ENCODE measurements around the gene SPDYE6.
"Not testable (repeated sequence)": the region's sequence is repeated elsewhere in the genome, so short reads cannot be mapped to it uniquely, and the experiment has no call there.

SPDYE6 gene

GRCh38 chr7:102381696-102382425, 25.6 kb upstream of the SPDYE6 start:
- not testable (repeated sequence) for H3K4me3 Mint-ChIP-seq, ATAC-seq, H3K4me1 Mint-ChIP-seq, H3K27ac Mint-ChIP-seq, DNase-seq, H3K27me3 Mint-ChIP-seq, H3K9me3 Mint-ChIP-seq
- H3K36me3 Mint-ChIP-seq (ENCODE audit: low read depth): peaks cover 32% of the 10 kb centered on the region

GRCh38 chr7:102380837-102381236, 24.6 kb upstream of the SPDYE6 start:
- not testable (repeated sequence) for H3K27ac Mint-ChIP-seq, H3K9me3 Mint-ChIP-seq, H3K27me3 Mint-ChIP-seq, H3K4me3 Mint-ChIP-seq, ATAC-seq, H3K4me1 Mint-ChIP-seq, DNase-seq
- peaks cover 29% of the 10 kb centered on the region for H3K36me3 Mint-ChIP-seq (ENCODE audit: low read depth)

GRCh38 chr7:102376964-102377466, 20.8 kb upstream of the SPDYE6 start:
- H3K27ac Mint-ChIP-seq: peak overlapping the region; percentile 12
- no peaks in the 10 kb centered on the region for H3K9me3 Mint-ChIP-seq
- H3K4me3 Mint-ChIP-seq: no peak overlapping the region
- peaks cover 35% of the 10 kb centered on the region for H3K36me3 Mint-ChIP-seq (ENCODE audit: low read depth)
- DNase-seq (no peak), ATAC-seq (no peak)
- peaks cover 5% of the 10 kb centered on the region for H3K4me1 Mint-ChIP-seq
- H3K27me3 Mint-ChIP-seq: no peaks in the 10 kb centered on the region

- H3K27ac Mint-ChIP-seq, DNase-seq, H3K9me3 Mint-ChIP-seq, H3K4me3 Mint-ChIP-seq, ATAC-seq, H3K27me3 Mint-ChIP-seq: not testable (repeated sequence)
- H3K36me3 Mint-ChIP-seq (ENCODE audit: low read depth): peaks cover 39% of the 10 kb centered on the region
- peaks cover 20% of the 10 kb centered on the region for H3K4me1 Mint-ChIP-seq
Measured at GRCh38 chr7:102372796-102373195, 16.6 kb upstream of the SPDYE6 start.

- not testable (repeated sequence) for H3K27ac Mint-ChIP-seq, DNase-seq, ATAC-seq, H3K4me3 Mint-ChIP-seq, H3K27me3 Mint-ChIP-seq, H3K9me3 Mint-ChIP-seq
- Mint-ChIP-seq H3K36me3 (ENCODE audit: low read depth) (peaks cover 42% of the 10 kb centered on the region), H3K4me1 (peaks cover 32% of the 10 kb centered on the region)
Measured at GRCh38 chr7:102370038-102370437, 13.8 kb upstream of the SPDYE6 start.

GRCh38 chr7:102365390-102365789, 9.1 kb upstream of the SPDYE6 start:
- peaks cover 26% of the 10 kb centered on the region for H3K4me1 Mint-ChIP-seq
- H3K9me3 Mint-ChIP-seq, ATAC-seq, H3K27me3 Mint-ChIP-seq, DNase-seq, H3K27ac Mint-ChIP-seq: not testable (repeated sequence)
- H3K4me3 Mint-ChIP-seq: peak overlapping the region; percentile 91
- H3K36me3 Mint-ChIP-seq (ENCODE audit: low read depth): peaks cover 25% of the 10 kb centered on the region

- H3K9me3 Mint-ChIP-seq, H3K27me3 Mint-ChIP-seq, ATAC-seq: not testable (repeated sequence)
- Mint-ChIP-seq H3K4me1 (peaks cover 21% of the 10 kb centered on the region), H3K4me3 (peak overlapping the region; percentile 91), H3K27ac (peak overlapping the region; percentile 86), H3K36me3 (ENCODE audit: low read depth) (peaks cover 17% of the 10 kb centered on the region)
- peak; percentile 19 for DNase-seq
Measured at GRCh38 chr7:102364394-102364886, 8.2 kb upstream of the SPDYE6 start.

- ATAC-seq (peak; percentile 100), DNase-seq (peak; percentile 91)
- Mint-ChIP-seq H3K4me1 (peaks cover 21% of the 10 kb centered on the region), H3K36me3 (ENCODE audit: low read depth) (peaks cover 17% of the 10 kb centered on the region), H3K27ac (peak overlapping the region; percentile 86), H3K4me3 (peak overlapping the region; percentile 91)
- not testable (repeated sequence) for H3K27me3 Mint-ChIP-seq, H3K9me3 Mint-ChIP-seq
Measured at GRCh38 chr7:102363549-102364393, 7.5 kb upstream of the SPDYE6 start.

- not testable (repeated sequence) for ATAC-seq; H3K36me3 Mint-ChIP-seq (ENCODE audit: low read depth); H3K9me3 Mint-ChIP-seq; H3K4me3 Mint-ChIP-seq; DNase-seq; H3K27me3 Mint-ChIP-seq; H3K4me1 Mint-ChIP-seq; H3K27ac Mint-ChIP-seq
Measured at GRCh38 chr7:102346983-102347382, 9.3 kb downstream of the SPDYE6 start.

- not testable (repeated sequence) for H3K27me3 Mint-ChIP-seq; H3K27ac Mint-ChIP-seq; H3K4me3 Mint-ChIP-seq; DNase-seq; H3K36me3 Mint-ChIP-seq (ENCODE audit: low read depth); H3K9me3 Mint-ChIP-seq; H3K4me1 Mint-ChIP-seq; ATAC-seq
Measured at GRCh38 chr7:102340599-102341368, 15.5 kb downstream of the SPDYE6 start.

- not testable (repeated sequence) for H3K9me3 Mint-ChIP-seq; H3K27ac Mint-ChIP-seq; ATAC-seq; H3K27me3 Mint-ChIP-seq; H3K4me3 Mint-ChIP-seq; H3K36me3 Mint-ChIP-seq (ENCODE audit: low read depth); DNase-seq; H3K4me1 Mint-ChIP-seq
Measured at GRCh38 chr7:102337420-102337819, 18.8 kb downstream of the SPDYE6 start.

GRCh38 chr7:102337002-102337401, 19.2 kb downstream of the SPDYE6 start:
- not testable (repeated sequence) for H3K9me3 Mint-ChIP-seq; H3K27me3 Mint-ChIP-seq; DNase-seq; ATAC-seq; H3K4me3 Mint-ChIP-seq; H3K27ac Mint-ChIP-seq; H3K4me1 Mint-ChIP-seq; H3K36me3 Mint-ChIP-seq (ENCODE audit: low read depth)

- H3K27me3 Mint-ChIP-seq; H3K9me3 Mint-ChIP-seq; H3K27ac Mint-ChIP-seq; H3K36me3 Mint-ChIP-seq (ENCODE audit: low read depth); ATAC-seq; H3K4me3 Mint-ChIP-seq; DNase-seq; H3K4me1 Mint-ChIP-seq: not testable (repeated sequence)
Measured at GRCh38 chr7:102335574-102335973, 20.7 kb downstream of the SPDYE6 start.

Measured in activated naive CD8-positive, alpha-beta T cell treated with anti-CD3 and anti-CD28 coated beads, Interleukin-2, amount 50 U/mL, for 24 hours (primary cell).